GM12892 (cell line): ENCODE data around the gene NAA40.

Experiments
- POLR2A ChIP-seq: IDR thresholded peaks from 2 replicates; pipeline ENCODE4 v1.6.1; 2011; ENCODE audit warnings: low read depth, low read length, control low read depth
- POLR2AphosphoS5 ChIP-seq: IDR thresholded peaks from 2 replicates; pipeline ENCODE4 v1.6.1; 2011; ENCODE audit warnings: low read depth, low read length, control low read depth
- TAF1 ChIP-seq: IDR thresholded peaks from 2 replicates; pipeline ENCODE4 v1.6.1; 2011; ENCODE audit warnings: low read depth, mild to moderate bottlenecking, control low read depth, low read length, borderline replicate concordance

- TF ChIP-seq POLR2A (no peak), TAF1 (no peak), POLR2AphosphoS5 (peak; percentile 53; the same call in 1 of the 2 replicates)
These were observed 60.0 kb downstream of the NAA40 start for GRCh38 chr11:63998558-63999348.
